ENCODE data around the gene FAU. TPM values are rescaled to one million over a fixed set of nuclear protein-coding genes. Genes with fewer than 3 reads are reported as not detected.

FAU gene
- total and polyA plus RNA-seq, 9 of the 15 experiments (the other 6 are each of a cell fraction or from before 2014, with no cell fraction given): 433 to 1,827 (median 942) TPM

DNA sequence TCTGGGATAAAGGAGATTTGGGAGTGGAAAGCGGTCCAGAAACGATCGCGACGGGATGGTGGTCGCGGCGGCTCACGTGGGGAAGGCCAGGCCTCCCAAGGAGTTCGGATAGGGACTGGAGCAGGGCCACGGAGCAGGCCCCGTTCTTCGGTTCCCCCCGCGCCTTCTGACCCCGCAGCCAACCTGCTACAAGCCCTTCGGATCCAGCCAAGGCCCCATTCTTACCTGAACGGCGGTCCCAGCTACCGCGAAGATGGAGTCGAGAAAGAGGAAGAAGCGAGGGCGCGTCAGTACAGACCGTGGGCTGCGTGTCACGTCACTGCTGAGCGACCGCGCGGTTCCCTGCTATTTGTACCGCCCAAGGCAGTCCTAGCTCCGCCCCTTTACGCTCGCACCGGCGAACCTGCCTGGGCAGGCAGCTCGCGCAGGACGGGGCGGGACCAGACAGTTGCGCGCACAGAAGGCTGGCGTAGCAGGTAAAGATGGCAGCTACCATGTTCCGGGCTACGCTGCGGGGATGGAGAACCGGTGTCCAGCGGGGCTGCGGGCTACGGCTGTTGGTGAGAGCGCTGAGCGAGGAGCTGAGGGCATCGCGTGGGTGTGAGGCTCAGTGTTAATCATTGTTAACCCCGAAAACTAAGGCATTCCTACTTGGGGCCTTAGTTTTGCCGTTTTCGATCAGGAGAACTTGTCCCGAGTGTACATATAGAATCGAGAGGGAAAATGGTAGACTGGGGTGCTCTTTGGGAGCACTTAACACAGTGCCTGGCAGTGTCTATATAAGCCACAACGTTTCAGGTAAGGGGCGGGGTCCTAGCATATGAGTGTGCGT, at the start of gene FAU, which contains the start of gene MRPL49 (continued):
- TF ChIP-seq ZNF239 (CRISPR knock-in tag; IDR thresholded peaks at IDR 0.05) (no peak), NCOA2 (IDR thresholded peaks at IDR 0.05; ENCODE audit: partially characterized antibody in 2 of 2) (no peak), POLR2AphosphoS2 (IDR thresholded peaks at IDR 0.05; ENCODE audit: low read length) (no peak; the same call in 1 of the 2 replicates), CBX2 (IDR thresholded peaks at IDR 0.05; ENCODE audit: insufficient read depth, low read length, poor library complexity, severe bottlenecking) (no peak), NEUROD1 (IDR thresholded peaks at IDR 0.05; ENCODE audit: borderline replicate concordance, low read depth, low read length, partially characterized antibody) (peak; percentile 52), TAF9B (IDR thresholded peaks at IDR 0.05; ENCODE audit: partially characterized antibody) (peak; percentile 3), HDAC1 (IDR thresholded peaks at IDR 0.05) (no peak; a peak in 2 of 4 replicates), NFE2L1 (tag; IDR thresholded peaks at IDR 0.05; ENCODE audit: borderline replicate concordance, low read depth) (no peak), MYNN (IDR thresholded peaks at IDR 0.05) (peak; percentile 43; the same call in 1 of the 2 replicates), MYNN (CRISPR knock-in tag; IDR thresholded peaks at IDR 0.05) (no peak), ZNF699 (CRISPR knock-in tag; IDR thresholded peaks at IDR 0.05; ENCODE audit: insufficient replicate concordance) (no peak), CCNT2 (IDR thresholded peaks at IDR 0.05; ENCODE audit: borderline replicate concordance, extremely low read depth, insufficient read length, low read depth, low read length) (peak; percentile 28), MECOM (CRISPR knock-in tag; IDR thresholded peaks at IDR 0.05) (no peak), FOSL1 (tag; conservative IDR thresholded peaks at IDR 0.05) (no peak), ETV6 (IDR thresholded peaks at IDR 0.05; ENCODE audit: borderline replicate concordance in 1 of 2, low read depth in 2 of 2, low read length in 1 of 2) (no peak), ETV6 (CRISPR knock-in tag; IDR thresholded peaks at IDR 0.05; ENCODE audit: borderline replicate concordance) (no peak), ZC3H4 (CRISPR knock-in tag; IDR thresholded peaks at IDR 0.05; ENCODE audit: borderline replicate concordance) (no peak; the same call in 1 of the 2 replicates)
- TF ChIP-seq, protein P1, sequence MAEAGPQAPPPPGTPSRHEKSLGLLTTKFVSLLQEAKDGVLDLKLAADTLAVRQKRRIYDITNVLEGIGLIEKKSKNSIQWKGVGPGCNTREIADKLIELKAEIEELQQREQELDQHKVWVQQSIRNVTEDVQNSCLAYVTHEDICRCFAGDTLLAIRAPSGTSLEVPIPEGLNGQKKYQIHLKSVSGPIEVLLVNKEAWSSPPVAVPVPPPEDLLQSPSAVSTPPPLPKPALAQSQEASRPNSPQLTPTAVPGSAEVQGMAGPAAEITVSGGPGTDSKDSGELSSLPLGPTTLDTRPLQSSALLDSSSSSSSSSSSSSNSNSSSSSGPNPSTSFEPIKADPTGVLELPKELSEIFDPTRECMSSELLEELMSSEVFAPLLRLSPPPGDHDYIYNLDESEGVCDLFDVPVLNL (CRISPR knock-in tag; IDR thresholded peaks at IDR 0.05; ENCODE audit: low read depth): peak; percentile 81
- TF ChIP-seq, protein P2, sequence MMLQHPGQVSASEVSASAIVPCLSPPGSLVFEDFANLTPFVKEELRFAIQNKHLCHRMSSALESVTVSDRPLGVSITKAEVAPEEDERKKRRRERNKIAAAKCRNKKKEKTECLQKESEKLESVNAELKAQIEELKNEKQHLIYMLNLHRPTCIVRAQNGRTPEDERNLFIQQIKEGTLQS (IDR thresholded peaks at IDR 0.05): no peak
- TF ChIP-seq, protein P2 (CRISPR knock-in tag; conservative IDR thresholded peaks at IDR 0.05): no peak
- TF ChIP-seq, protein P3, sequence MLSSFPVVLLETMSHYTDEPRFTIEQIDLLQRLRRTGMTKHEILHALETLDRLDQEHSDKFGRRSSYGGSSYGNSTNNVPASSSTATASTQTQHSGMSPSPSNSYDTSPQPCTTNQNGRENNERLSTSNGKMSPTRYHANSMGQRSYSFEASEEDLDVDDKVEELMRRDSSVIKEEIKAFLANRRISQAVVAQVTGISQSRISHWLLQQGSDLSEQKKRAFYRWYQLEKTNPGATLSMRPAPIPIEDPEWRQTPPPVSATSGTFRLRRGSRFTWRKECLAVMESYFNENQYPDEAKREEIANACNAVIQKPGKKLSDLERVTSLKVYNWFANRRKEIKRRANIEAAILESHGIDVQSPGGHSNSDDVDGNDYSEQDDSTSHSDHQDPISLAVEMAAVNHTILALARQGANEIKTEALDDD (IDR thresholded peaks at IDR 0.05): no peak
- TF ChIP-seq, protein P4, sequence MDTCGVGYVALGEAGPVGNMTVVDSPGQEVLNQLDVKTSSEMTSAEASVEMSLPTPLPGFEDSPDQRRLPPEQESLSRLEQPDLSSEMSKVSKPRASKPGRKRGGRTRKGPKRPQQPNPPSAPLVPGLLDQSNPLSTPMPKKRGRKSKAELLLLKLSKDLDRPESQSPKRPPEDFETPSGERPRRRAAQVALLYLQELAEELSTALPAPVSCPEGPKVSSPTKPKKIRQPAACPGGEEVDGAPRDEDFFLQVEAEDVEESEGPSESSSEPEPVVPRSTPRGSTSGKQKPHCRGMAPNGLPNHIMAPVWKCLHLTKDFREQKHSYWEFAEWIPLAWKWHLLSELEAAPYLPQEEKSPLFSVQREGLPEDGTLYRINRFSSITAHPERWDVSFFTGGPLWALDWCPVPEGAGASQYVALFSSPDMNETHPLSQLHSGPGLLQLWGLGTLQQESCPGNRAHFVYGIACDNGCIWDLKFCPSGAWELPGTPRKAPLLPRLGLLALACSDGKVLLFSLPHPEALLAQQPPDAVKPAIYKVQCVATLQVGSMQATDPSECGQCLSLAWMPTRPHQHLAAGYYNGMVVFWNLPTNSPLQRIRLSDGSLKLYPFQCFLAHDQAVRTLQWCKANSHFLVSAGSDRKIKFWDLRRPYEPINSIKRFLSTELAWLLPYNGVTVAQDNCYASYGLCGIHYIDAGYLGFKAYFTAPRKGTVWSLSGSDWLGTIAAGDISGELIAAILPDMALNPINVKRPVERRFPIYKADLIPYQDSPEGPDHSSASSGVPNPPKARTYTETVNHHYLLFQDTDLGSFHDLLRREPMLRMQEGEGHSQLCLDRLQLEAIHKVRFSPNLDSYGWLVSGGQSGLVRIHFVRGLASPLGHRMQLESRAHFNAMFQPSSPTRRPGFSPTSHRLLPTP (IDR thresholded peaks at IDR 0.05; ENCODE audit: borderline replicate concordance, extremely low read depth, insufficient read length): no peak
